ENCODE results near the gene FRAS1.
"Not testable (repeated sequence)": the region's sequence is repeated elsewhere in the genome, so short reads cannot be mapped to it uniquely, and the experiment has no call there.

The FRAS1 gene

GRCh38 chr4:78222575-78223186 lies 165.6 kb downstream of the FRAS1 start:
- DNase-seq, result no peak

GRCh38 chr4:78225236-78225635 lies 168.1 kb downstream of the FRAS1 start:
- DNase-seq, result no peak

- no peak for DNase-seq
Measured at GRCh38 chr4:78226279-78226678, 169.2 kb downstream of the FRAS1 start.

DNA sequence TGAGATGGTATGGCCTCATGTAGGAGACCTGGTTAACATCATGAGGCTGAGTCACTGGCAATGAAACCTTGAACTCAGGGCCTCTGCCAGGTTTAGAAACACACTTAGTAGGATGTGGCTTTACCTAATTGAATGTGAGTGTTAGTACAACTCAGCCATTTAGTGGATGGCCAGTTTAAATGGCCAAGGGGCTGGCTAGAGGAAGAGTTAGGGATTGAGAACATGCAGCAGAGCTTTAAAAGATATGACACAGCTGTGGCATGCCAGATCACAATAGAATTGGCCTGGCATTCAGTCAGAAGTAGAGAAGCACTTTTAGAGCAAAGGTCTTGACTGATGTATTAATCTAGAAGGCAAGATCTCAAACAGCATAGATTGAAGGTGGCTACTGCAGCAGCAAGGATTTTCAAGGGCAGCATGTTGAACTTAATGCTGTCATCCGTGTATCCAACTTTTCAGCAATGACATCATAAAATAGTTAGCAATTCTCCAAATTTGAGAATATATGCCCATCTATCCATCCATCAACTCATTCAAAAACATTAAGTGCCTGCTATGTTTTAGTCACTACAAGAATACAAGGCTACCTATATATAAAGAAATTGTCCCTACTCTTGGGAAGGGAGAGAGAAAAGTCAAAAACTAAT lies 170.4 kb downstream of the FRAS1 start:
- DNase-seq, result no peak

GRCh38 chr4:78235800-78236199 lies 178.7 kb downstream of the FRAS1 start:
- no peak for DNase-seq

- no peak for DNase-seq
Measured at GRCh38 chr4:78237360-78237759, 180.2 kb downstream of the FRAS1 start.

GRCh38 chr4:78242071-78242470 lies 184.9 kb downstream of the FRAS1 start:
- no peak for DNase-seq

DNA sequence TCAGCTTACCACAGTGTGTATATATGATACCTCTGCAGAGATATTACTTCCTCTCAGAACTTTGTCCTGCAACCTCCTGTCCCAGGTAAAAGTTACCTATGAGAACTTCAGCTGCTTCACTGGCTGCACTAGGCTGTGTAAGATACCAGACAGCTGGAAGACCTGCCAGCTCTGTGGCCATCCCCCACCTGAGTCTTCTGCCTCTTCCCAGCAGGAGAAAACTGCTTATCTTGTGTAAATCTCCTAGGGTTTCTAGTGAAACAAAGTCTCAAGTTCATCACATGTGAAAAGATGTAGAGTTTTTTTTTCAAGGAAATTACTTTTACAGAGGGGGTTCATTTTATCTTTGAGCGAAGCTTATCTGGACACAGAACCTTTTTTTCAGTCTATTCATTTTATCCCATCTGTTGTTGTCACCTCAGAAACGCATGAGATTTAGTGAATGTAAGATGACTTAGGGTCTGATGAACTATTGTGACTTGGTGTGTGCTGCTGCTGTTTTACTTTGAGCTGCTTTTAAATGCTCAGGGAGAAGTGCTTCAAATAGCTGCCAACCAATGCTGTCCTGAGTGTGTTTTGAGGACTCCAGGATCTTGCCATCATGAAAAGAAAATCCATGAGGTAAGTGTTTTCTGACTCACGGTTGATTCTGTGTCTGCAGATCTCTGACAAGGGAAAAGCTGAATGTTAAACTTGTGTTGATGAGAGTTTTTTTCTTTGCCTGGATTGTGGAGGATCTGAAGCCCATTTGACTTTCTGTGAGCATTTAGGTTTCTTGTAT lies 187.8 kb downstream of the FRAS1 start:
- DNase-seq, result no peak

DNA sequence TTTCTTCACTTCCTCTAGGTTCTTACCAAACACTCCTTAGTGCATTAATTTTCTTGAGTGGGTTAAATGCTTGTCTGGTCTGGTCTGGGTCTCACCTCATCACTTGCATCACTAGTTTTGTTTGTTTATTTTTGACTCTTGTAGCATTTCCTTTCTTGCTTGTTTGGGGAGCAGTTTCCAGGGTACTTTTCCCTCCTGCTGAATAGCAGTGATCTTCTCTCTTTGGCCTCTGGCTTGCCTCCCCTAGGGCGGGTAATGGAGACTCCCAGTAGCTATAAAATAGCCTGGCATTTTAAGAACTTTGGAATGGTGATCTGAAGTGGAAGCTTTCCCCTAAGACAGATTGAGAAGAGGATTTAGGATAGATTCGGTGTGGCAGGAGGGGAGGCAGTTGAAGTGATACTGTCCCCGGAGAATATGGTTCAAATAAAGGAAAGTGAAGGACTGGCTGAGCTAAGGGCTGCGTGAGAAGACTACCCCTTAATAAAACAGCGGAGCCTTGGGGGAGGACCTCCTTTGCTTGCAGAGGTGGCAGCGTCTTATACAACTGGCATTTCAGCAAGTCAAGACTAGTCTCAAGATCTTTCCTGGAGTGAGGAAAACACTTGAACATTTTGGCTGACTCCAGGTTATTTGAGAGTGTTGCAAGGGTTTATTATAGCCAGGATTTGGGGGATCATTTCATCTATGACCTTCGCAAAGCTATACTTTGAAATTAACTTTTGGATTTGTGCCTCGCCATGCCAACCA lies 190.6 kb downstream of the FRAS1 start:
- DNase-seq, result no peak

- DNase-seq, result no peak
Measured at GRCh38 chr4:78250500-78250899, 193.4 kb downstream of the FRAS1 start.

- DNase-seq, result not testable (repeated sequence)
Measured at GRCh38 chr4:78252773-78253172, 195.7 kb downstream of the FRAS1 start.

- DNase-seq, result no peak
Measured at GRCh38 chr4:78254893-78255292, 197.8 kb downstream of the FRAS1 start.

DNA sequence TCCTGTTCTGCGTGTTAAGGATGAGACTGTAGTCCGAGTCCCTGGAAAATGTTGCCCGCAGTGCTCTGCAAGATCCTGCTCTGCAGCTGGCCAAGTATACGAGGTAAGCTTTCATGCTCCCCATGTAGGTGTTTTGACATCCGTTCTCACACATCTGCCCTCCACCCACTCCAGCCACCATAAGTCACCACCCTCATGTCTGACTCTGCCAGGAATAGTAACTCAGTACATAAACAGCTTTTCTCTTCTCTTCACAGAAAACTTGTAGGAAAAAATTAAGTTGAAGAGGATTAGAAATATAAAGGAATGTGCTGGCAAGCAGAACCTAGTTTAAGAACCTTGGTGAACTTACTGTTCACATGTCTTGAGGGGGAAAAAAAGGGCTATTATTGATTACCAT lies 207.9 kb downstream of the FRAS1 start:
- DNase-seq, result no peak

GRCh38 chr4:78267790-78268189 lies 210.7 kb downstream of the FRAS1 start:
- DNase-seq, result no peak

- DNase-seq, result no peak
Measured at GRCh38 chr4:78268597-78268996, 211.5 kb downstream of the FRAS1 start.

GRCh38 chr4:78275450-78275849 lies 218.3 kb downstream of the FRAS1 start:
- DNase-seq, result not testable (repeated sequence)

DNA sequence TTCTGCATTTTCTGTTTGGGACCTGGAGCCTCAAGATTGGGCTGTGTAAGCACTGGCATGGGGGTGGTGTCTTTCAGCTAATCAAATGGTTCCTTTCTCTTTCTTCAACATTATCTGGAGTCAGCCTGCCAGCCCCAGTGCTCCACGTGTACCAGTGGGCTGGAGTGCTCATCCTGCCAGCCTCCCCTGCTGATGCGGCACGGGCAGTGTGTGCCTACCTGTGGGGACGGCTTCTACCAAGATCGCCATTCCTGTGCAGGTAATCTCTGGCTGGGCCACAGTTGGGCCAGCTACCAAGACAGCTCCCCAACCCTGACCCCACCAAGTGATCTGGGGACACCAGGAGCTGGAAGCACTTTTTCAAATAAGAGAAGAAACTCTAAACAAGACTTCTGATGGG lies 229.2 kb downstream of the FRAS1 start:
- DNase-seq, result no peak

DNA sequence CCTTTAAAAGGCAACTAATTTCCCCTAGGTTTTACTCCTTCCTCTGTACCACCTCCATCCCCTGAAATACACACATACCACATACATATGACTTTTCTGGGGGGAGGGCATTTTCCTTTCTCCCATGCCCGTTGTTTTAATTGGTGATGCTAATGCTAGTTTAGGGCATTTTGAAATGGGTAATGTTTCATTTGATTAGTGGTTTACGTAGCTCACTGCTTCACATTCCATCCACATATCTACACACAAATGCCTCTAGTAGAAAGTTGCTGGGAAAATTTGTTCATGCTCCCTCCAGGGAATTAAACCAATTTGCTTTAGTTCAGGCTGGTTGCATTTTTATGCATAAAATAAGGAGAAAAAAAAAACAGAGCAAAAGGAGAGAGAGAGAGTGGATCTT lies 231.2 kb downstream of the FRAS1 start:
- DNase-seq, result no peak

DNA sequence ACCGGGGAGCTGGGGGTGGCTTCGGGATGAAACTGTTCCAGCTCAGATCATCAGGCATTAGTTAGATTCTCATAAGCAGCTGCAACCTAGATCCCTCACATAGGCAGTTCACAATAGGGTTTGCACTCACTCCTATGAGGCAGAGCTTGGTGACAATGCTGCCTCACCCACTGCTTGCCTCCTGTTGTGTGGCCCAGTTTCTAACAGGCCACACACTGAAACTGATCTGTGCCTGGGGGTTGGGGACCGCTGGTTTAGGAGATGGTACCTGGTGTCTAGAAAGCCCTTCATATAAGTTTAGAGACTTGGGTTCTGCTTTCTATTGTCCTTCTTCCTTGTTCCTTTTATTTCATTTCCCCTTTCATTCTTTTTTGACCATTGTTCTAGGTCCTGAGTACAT lies 234.2 kb downstream of the FRAS1 start:
- DNase-seq, result no peak

GRCh38 chr4:78292341-78292740 lies 235.2 kb downstream of the FRAS1 start:
- DNase-seq, result no peak

DNA sequence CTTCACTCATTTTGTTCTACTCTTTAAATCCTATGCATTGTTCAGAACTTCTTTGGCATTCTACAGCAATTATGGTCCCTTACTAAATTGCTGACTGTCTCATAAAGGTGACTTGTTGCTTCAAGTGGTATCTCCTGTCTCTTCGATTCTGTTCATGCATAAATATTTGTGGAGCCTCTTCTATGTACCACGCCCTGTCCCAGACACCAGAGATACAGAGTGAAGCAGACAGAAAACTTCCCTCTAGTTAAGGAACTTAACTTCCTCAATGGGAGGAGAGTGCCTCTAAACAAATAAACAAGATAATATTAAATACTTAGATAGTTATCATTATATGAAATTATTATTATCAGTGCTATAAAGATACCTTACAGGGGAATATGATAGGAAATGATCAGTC lies 235.7 kb downstream of the FRAS1 start:
- DNase-seq, result no peak

GRCh38 chr4:78293348-78293747 lies 236.2 kb downstream of the FRAS1 start:
- DNase-seq, result no peak

GRCh38 chr4:78293821-78294301 lies 236.7 kb downstream of the FRAS1 start:
- no peak for DNase-seq
